ENCODE results near the gene NARS2. TPM values are rescaled to one million over a fixed set of nuclear protein-coding genes. Genes with fewer than 3 reads are reported as not detected.
A peak's percentile ranks its signal among the peaks of the same experiment; 100 is the strongest.

Gene NARS2
- total and polyA plus RNA-seq, 10 of the 15 experiments (the other 5 are each of a cell fraction or from before 2014, with no cell fraction given), result 22.2 to 45.3 (median 36.3) TPM

DNA sequence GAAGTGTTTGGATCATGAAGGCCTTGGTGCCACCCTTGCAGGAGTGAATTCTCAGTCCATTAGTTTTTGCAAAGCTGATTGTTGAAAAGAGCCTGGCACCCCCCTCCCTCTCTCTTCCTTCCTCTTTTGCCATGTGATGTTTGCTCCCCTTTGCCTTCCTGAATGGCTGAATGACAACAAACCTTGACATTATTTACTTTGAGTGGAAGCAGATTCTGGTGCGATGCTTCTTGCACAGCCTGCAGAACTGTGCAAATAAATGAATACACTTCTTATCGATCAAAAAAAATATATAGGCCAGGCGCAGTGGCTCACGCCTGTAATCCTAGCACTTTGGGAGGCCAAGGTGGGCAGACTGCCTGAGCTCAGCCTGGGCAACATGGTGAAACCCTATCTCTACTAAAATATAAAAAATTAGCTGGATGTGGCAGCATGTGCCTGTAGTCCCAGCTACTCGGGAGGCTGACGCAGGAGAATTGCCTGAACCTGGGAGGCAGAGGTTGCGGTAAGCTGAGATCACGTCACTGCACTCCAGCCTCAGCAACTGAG lies 2.0 kb upstream of the NARS2 start (continued):
- TF ChIP-seq, protein P1, sequence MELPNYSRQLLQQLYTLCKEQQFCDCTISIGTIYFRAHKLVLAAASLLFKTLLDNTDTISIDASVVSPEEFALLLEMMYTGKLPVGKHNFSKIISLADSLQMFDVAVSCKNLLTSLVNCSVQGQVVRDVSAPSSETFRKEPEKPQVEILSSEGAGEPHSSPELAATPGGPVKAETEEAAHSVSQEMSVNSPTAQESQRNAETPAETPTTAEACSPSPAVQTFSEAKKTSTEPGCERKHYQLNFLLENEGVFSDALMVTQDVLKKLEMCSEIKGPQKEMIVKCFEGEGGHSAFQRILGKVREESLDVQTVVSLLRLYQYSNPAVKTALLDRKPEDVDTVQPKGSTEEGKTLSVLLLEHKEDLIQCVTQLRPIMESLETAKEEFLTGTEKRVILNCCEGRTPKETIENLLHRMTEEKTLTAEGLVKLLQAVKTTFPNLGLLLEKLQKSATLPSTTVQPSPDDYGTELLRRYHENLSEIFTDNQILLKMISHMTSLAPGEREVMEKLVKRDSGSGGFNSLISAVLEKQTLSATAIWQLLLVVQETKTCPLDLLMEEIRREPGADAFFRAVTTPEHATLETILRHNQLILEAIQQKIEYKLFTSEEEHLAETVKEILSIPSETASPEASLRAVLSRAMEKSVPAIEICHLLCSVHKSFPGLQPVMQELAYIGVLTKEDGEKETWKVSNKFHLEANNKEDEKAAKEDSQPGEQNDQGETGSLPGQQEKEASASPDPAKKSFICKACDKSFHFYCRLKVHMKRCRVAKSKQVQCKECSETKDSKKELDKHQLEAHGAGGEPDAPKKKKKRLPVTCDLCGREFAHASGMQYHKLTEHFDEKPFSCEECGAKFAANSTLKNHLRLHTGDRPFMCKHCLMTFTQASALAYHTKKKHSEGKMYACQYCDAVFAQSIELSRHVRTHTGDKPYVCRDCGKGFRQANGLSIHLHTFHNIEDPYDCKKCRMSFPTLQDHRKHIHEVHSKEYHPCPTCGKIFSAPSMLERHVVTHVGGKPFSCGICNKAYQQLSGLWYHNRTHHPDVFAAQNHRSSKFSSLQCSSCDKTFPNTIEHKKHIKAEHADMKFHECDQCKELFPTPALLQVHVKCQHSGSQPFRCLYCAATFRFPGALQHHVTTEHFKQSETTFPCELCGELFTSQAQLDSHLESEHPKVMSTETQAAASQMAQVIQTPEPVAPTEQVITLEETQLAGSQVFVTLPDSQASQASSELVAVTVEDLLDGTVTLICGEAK (IDR thresholded peaks at IDR 0.05; ENCODE audit: borderline replicate concordance), result no peak
- no peak for TF ChIP-seq ZNF622 (IDR thresholded peaks at IDR 0.05)

DNA sequence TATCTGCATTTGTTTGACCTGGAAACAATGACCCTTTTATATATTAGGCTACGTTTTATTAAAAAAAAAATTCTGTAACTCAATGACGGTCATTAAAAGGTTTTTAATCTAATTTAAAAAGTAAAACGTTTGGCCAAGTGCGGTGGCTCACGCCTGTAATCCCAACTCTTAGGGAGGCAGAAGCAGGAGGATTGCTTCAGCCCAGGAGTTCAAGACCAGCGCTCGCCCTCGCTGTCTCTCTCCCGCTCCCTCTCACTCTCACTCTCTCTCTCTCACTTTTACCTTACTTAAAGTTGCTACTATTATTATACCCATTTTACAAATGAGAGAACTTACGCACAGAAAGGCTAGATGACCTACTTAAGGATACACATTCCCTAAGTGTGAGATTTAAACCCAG lies 814 bp upstream of the NARS2 start:
- Histone ChIP-seq H3K9ac (ENCODE audit: control insufficient read depth, insufficient read depth, low read length) (peak overlapping the region; percentile 79; the same call in 1 of the 2 replicates), H2AFZ (ENCODE audit: control insufficient read depth, low read depth, low read length) (peak overlapping the region; percentile 100), H3K79me2 (ENCODE audit: control insufficient read depth, insufficient read depth, low read length) (peaks cover 23% of the 10 kb centered on the region), H3K9me3 (replicated peaks; ENCODE audit: control insufficient read depth, insufficient read depth, low read length) (no peaks in the 10 kb centered on the region; the same call in 2 of the 3 replicates), H3K4me3 (peak overlapping the region; percentile 82; the same call in 1 of the 2 replicates), H4K20me1 (ENCODE audit: control insufficient read depth, insufficient read depth) (no peaks in the 10 kb centered on the region), H3K27ac (ENCODE audit: control insufficient read depth, insufficient read depth) (no peak overlapping the region), H3K4me1 (ENCODE audit: control insufficient read depth, insufficient read depth, low read length) (no peaks in the 10 kb centered on the region), H3K4me2 (ENCODE audit: control insufficient read depth, insufficient read depth) (peak overlapping the region; percentile 98), H3K27me3 (replicated peaks in 1 of 2; ENCODE audit: control insufficient read depth in 2 of 2, insufficient read depth in 2 of 2, low read length in 1 of 2) (no peaks in the 10 kb centered on the region; a peak in 1 of 4 replicates), H3K36me3 (ENCODE audit: control insufficient read depth in 2 of 2, insufficient read depth in 2 of 2, low read length in 1 of 2) (peaks cover 0 to 4% of the 10 kb centered on the region in 2 experiments; a peak in 1 of 4 replicates)
- ChIA-PET SMC1A (ENCODE audit: uncharacterized antibody, unreplicated experiment) (interaction anchor here (1.1 to 5.6 kb wide), 5 partner anchors 10 to 348 kb away, joined by 3 to 62 read pairs (median 8); partner anchors contain the start of gene GAB2), RAD21 (ENCODE audit: unreplicated experiment) (interaction anchor here (4.0 kb wide), 1 partner anchor 11 kb away, joined by 49 read pairs; no protein-coding TSS in a partner anchor), POLR2A (interaction anchor here (1.4 kb wide), 1 partner anchor 11 kb away, joined by 3 read pairs; no protein-coding TSS in a partner anchor), CTCF (interaction anchor here (0.6 to 5.1 kb wide), 8 partner anchors 9 to 347 kb away, joined by 3 to 70 read pairs (median 6); partner anchors contain the start of gene GAB2)
- no peak for ATAC-seq
- no peak for DNase-seq (ENCODE audit: low read depth, low spot score)
- in situ Hi-C loops (cut with MboI) (no loop called here), intact Hi-C loops (cut with micrococcal nuclease; ENCODE audit: unreplicated experiment) (no loop called here)
- BruUV-seq (replicated peaks), result no TSS peak
- FAIRE-seq, result no peak
- 80% methylated on average over 10 of the region's 10 CpGs for WGBS (ENCODE audit: insufficient coverage, insufficient replicate concordance, low lambda C conversion rate, missing lambda C conversion rate)
- TF ChIP-seq, protein P2, sequence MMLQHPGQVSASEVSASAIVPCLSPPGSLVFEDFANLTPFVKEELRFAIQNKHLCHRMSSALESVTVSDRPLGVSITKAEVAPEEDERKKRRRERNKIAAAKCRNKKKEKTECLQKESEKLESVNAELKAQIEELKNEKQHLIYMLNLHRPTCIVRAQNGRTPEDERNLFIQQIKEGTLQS (IDR thresholded peaks at IDR 0.05; ENCODE audit: borderline replicate concordance, extremely low read depth, low read depth, low read length), result no peak
- TF ChIP-seq TCF3 (IDR thresholded peaks at IDR 0.05; ENCODE audit: borderline replicate concordance, insufficient read depth, low read depth, low read length) (no peak), FOXK2 (IDR thresholded peaks at IDR 0.05) (no peak), CEBPB (IDR thresholded peaks at IDR 0.05; ENCODE audit: borderline replicate concordance in 1 of 2, low read depth in 2 of 2, low read length in 2 of 2) (no peak), ESRRA (IDR thresholded peaks at IDR 0.05; ENCODE audit: low read length) (no peak), CHD2 (IDR thresholded peaks at IDR 0.05; ENCODE audit: borderline replicate concordance, low read depth, low read length) (no peak), POLR2AphosphoS5 (IDR thresholded peaks at IDR 0.05; ENCODE audit: low read length) (no peak), SPI1 (IDR thresholded peaks at IDR 0.05; ENCODE audit: borderline replicate concordance, insufficient read depth, low read depth, low read length) (no peak), NFYA (IDR thresholded peaks at IDR 0.05; ENCODE audit: borderline replicate concordance, low read depth, low read length) (no peak), HCFC1 (IDR thresholded peaks at IDR 0.05; ENCODE audit: low read length) (no peak), BRCA1 (IDR thresholded peaks at IDR 0.05; ENCODE audit: low read depth, low read length) (no peak)
- TF ChIP-seq, protein P1 (IDR thresholded peaks at IDR 0.05; ENCODE audit: borderline replicate concordance), result no peak
